Esophagus muscularis mucosa (tissue), 4 donors: Measurements from ENCODE around the gene NOP10. TPM values are rescaled to one million over a fixed set of nuclear protein-coding genes. Genes with fewer than 3 reads are reported as not detected.

Experiments
- DNase-seq: peaks from one replicate; pipeline ENCODE4 v3.0.0-alpha.2; 2017; ENCODE audit errors: extremely low spot score
- H3K27ac ChIP-seq, 4 donors: fragments of 200-600 bp; sonication (generic); replicated peaks in 1 of 4; 1 replicate in 3 of 4; 2 replicates in 1 of 4; pipeline ENCODE4 v1.5.1; 2016 to 2019; ENCODE audit warnings: mild to moderate bottlenecking in 1 of 4
- H3K27me3 ChIP-seq, 4 donors: fragments of 200-600 bp; sonication (generic); one replicate each; pipeline versions ENCODE4 v1.5.1 to v1.6.0; 2016 to 2019
- H3K36me3 ChIP-seq, 4 donors: fragments of 200-600 bp; sonication (generic); one replicate each; pipeline ENCODE4 v1.5.1; 2016 to 2019
- H3K4me1 ChIP-seq, 4 donors: fragments of 200-600 bp; sonication (generic); one replicate each; pipeline ENCODE4 v1.5.1; 2016 to 2019
- H3K4me3 ChIP-seq, 4 donors: fragments of 200-600 bp; sonication (generic); 1 replicate in 2 of 4; 2 replicates in 2 of 4; pipeline ENCODE4 v1.5.1; 2016 to 2019; ENCODE audit warnings: mild to moderate bottlenecking in 4 of 4, moderate library complexity in 1 of 4
- H3K9me3 ChIP-seq, 4 donors: fragments of 200-600 bp; sonication (generic); 1 replicate in 3 of 4; 2 replicates in 1 of 4; pipeline ENCODE4 v1.5.1; 2016 to 2019
- CTCF ChIP-seq, 3 experiments: fragments of 200-600 bp in 2 of 3; fragments of 450-650 bp in 1 of 3; sonication (generic) in 2 of 3; IDR thresholded peaks; one replicate each; pipeline ENCODE4 v1.5.1; 2017 to 2019; ENCODE audit warnings: antibody characterized with exemption in 3 of 3, mild to moderate bottlenecking in 2 of 3, moderate library complexity in 1 of 3
- EP300 ChIP-seq: sonication (generic); formaldehyde crosslinking; IDR thresholded peaks from one replicate; pipeline ENCODE4 v1.6.1; 2017; ENCODE audit warnings: antibody characterized with exemption
- POLR2A ChIP-seq: fragments of 450-650 bp; IDR thresholded peaks from one replicate; pipeline ENCODE4 v1.6.1; 2017; ENCODE audit warnings: antibody characterized with exemption, moderate library complexity, mild to moderate bottlenecking, low read depth
- POLR2AphosphoS5 ChIP-seq, 2 donors: sonication (generic); formaldehyde crosslinking; IDR thresholded peaks; one replicate each; pipeline ENCODE4 v1.6.1; 2017; ENCODE audit warnings: antibody characterized with exemption in 2 of 2
- WGBS: methylation state at CpG from one replicate; pipeline ENCODE4 v1.1.5; 2018; 5-methylcytosine and 5-hydroxymethylcytosine counted together
- intact Hi-C: fragments of 100-400 bp; cut with DNase I; formaldehyde crosslinking; loops from one replicate; pipeline ENCODE4 v1.15.1; 2023
- small RNA-seq, 3 donors: library from RNA; depleted of rRNA; stranded (forward); fragments of <200 nt; gene quantifications; one replicate each; pipeline ENCODE3, GENCODE V24; 2016
- total RNA-seq, 4 donors: library from RNA; depleted of rRNA; stranded (reverse); fragments of >200 nt; gene quantifications; one replicate each; pipeline versions ENCODE4 v1.1.0 to v1.2.1, GENCODE V29; 2016

Gene NOP10
- total RNA-seq, 4 donors from 2014 or later = 78.5 to 136 (median 116) TPM

- Histone ChIP-seq H3K4me3 (no peak overlapping the region), H3K36me3 (no peaks in the 10 kb centered on the region), H3K27me3 (no peaks in the 10 kb centered on the region), H3K27ac (no peak overlapping the region), H3K4me1 (peaks cover 10 to 16% (median 16%) of the 10 kb centered on the region in 4 donors), H3K9me3 (no peaks in the 10 kb centered on the region)
- TF ChIP-seq EP300 = no peak
- no peak for TF ChIP-seq CTCF (IDR thresholded peaks at IDR 0.05)
- TF ChIP-seq POLR2A = no peak
- no peak for TF ChIP-seq POLR2AphosphoS5 (IDR thresholded peaks at IDR 0.05)
- no peak for DNase-seq
- WGBS = 95% methylated on average over 3 of the region's 3 CpGs
- intact Hi-C loops = no loop called here
Observed at GRCh38 chr15:34301058-34301457, 41.9 kb downstream of the NOP10 start.

GRCh38 chr15:34297059-34297458 lies 45.9 kb downstream of the NOP10 start:
- DNase-seq = no peak
- peak overlapping the region in 2 of 4 donors; percentile 11 to 45 for H3K27ac ChIP-seq
- 0% methylated on average over 1 of the region's 1 CpG for WGBS
- TF ChIP-seq POLR2AphosphoS5 (IDR thresholded peaks at IDR 0.05) (no peak), CTCF (IDR thresholded peaks at IDR 0.05) (no peak), POLR2A (no peak), EP300 (no peak)
- H3K36me3 ChIP-seq = peaks cover 0 to 8% (median 0%) of the 10 kb centered on the region in 4 donors
- intact Hi-C loops = no loop called here
- H3K4me1 ChIP-seq = peaks cover 10 to 16% (median 16%) of the 10 kb centered on the region in 4 donors
- H3K4me3 ChIP-seq = no peak overlapping the region
- H3K9me3 ChIP-seq = no peaks in the 10 kb centered on the region
- no peaks in the 10 kb centered on the region for H3K27me3 ChIP-seq

GRCh38 chr15:34292621-34293020 lies 50.3 kb downstream of the NOP10 start:
- 89% methylated on average over 6 of the region's 9 CpGs for WGBS
- intact Hi-C loops = no loop called here

More at GRCh38 chr15:34292621-34293020, 50.3 kb downstream of the NOP10 start:
- Histone ChIP-seq H3K4me3 (no peak overlapping the region), H3K4me1 (peaks cover 9 to 13% (median 12%) of the 10 kb centered on the region in 4 donors), H3K36me3 (peaks cover 0 to 8% (median 0%) of the 10 kb centered on the region in 4 donors), H3K27me3 (no peaks in the 10 kb centered on the region), H3K27ac (no peak overlapping the region), H3K9me3 (no peaks in the 10 kb centered on the region)
- no peak for TF ChIP-seq POLR2A
- no peak for TF ChIP-seq EP300
- TF ChIP-seq POLR2AphosphoS5 (IDR thresholded peaks at IDR 0.05) = no peak
- no peak for TF ChIP-seq CTCF (IDR thresholded peaks at IDR 0.05)
- DNase-seq = no peak

Small RNAs within 50 kb of the gene (small RNA-seq; reads per million reads assigned to genes)
- 0 reads per million in 3 donors for gene MIR1233-1
- 0 reads per million in 3 donors for gene RF00019

Other genes with a start within 250 kb of the NOP10 start
- gene EMC7, start 241.3 kb downstream of the NOP10 start, total RNA-seq = 10 to 100 TPM; 38.6 to 47.1 (median 42.4) TPM
- 1 to 10 TPM in 3 of 4 donors, under 1 TPM in 1; 0.66 to 1.7 (median 1.2) TPM for gene PGBD4, start 241.1 kb downstream of the NOP10 start, total RNA-seq
- 10 to 100 TPM; 29.9 to 61.9 (median 32.8) TPM for gene KATNBL1, start 133.0 kb downstream of the NOP10 start, total RNA-seq
- gene EMC4, start 118.1 kb downstream of the NOP10 start, total RNA-seq = 100 to 1,000 TPM; 121 to 155 (median 133) TPM
- gene SLC12A6, start 5.4 kb downstream of the NOP10 start, total RNA-seq = 10 to 100 TPM; 16.1 to 21.4 (median 16.3) TPM
- gene NUTM1, start 179 bp upstream of the NOP10 start, total RNA-seq = not detected
- gene LPCAT4, start 24.1 kb upstream of the NOP10 start, total RNA-seq = 10 to 100 TPM in 2 of 4 donors, 1 to 10 TPM in 2; 7.5 to 14.9 (median 11.5) TPM
- gene GOLGA8A, start 94.7 kb upstream of the NOP10 start, total RNA-seq = 10 to 100 TPM; 13.2 to 35.3 (median 16.4) TPM
- 10 to 100 TPM; 20.3 to 70.2 (median 42.4) TPM for gene GOLGA8B, start 240.5 kb upstream of the NOP10 start, total RNA-seq